ENCODE data around the gene SLC50A1. TPM values are rescaled to one million over a fixed set of nuclear protein-coding genes. Genes with fewer than 3 reads are reported as not detected.

The SLC50A1 gene, protein sequence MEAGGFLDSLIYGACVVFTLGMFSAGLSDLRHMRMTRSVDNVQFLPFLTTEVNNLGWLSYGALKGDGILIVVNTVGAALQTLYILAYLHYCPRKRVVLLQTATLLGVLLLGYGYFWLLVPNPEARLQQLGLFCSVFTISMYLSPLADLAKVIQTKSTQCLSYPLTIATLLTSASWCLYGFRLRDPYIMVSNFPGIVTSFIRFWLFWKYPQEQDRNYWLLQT
- total RNA-seq = 15.6 TPM

DNA sequence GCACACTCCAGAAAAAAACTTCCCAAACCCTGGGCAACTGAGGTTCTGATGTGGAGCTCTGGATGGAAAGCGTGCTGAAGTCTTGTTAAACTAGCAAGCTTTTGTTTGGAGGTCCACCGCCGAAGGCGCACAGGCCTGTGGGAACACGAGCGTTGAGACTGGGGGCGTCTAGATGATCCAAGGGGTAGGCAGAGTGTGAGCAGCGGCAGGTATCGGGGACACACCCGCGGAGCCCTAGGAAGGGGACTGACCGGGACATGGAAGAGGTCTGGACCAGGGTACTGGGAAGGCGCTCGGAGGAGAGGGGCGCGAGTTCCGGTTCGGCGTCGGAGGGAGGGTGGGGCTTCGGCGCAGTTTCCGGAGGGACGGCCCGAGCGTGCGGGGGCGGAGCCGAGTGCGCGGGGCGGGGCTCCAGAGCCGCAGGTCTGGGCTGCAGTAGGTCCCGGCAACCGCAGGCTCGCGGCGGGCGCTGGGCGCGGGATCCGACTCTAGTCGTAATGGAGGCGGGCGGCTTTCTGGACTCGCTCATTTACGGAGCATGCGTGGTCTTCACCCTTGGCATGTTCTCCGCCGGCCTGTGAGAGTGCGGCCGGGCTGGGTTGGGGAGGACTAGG, at the start of gene SLC50A1:
Gene SLC50A1 (plus strand): TSS at position 438 of the 614 bp plus-strand sequence. CDS start 60 bp downstream, at position 498.

DNA sequence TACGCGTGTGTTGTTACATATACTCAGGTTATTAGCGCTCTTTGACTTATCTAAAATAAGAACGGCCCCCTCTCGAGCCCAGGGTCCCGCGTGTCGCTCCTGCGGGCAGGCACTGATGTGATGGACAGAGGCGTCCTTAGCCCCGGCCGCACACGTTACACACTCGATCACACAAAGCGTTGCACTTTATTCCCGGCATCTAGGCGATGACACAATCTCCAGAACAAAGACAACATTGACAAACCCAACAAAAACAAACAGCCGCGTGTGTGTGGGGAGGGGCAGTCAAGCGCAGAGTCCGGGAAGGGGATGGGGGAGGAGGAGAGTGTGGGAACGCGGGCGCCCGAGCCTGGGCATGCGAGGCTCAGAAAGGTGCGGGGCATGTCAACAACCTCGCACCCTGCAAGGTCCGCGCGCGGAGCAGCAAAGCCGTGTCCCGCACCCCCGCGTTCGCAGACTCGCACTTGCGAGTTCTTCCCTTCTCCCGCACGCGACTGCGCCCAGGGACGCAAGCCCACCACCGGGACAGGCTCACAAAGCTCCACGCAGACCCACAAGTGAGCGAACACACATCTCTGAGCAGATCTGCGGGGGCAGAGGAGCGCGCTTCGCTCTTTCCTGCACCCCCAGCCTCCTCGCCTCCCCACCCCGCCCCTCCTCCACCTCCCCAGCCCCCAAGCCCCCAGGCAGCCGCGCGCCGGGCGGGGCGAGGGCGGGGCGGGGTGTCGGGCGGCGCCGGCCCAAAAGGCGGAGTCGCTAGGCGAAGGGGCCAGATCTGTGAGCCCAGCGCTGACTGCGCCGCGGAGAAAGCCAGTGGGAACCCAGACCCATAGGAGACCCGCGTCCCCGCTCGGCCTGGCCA, 8.3 kb upstream of the SLC50A1 start, which contains the start of gene EFNA1:
Gene EFNA1 (plus strand): TSS at position 772 of the 862 bp plus-strand sequence. CDS start 102 bp downstream, outside the sequence.

DNA sequence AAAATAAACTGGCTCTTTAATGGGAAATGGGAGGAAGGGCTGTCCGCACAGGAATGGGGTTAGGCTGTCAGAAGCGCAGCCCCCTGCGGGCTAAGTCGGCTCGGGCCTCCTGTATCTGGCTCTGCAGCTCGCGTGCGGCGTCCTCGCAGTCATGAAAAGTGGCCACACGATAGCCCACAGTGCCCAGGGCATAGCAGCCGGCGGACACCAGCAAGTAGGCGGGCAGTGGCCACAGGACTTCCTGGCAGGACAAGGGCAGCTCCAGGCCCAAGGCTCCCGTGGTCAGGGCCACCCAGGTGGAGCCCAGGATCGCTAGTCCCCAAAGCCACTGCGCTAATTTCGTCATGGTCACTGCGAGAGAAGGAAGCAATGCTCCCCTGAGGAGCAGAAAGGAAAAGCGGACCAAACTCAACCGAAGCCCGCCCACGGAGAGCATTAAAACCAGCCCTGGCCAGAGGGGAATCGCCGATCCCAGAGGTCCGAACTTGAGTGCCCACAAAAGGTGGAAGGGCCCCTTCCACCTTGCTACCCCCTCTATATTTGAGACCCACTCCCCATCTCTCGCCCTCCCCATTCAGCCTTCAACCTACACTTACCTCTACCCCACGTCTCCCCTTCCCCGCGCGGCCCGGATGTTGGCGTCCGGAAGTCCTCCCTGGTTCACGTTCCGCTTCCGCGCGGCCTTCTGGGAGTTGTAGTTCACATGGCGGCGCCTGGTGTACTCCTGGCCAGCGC, 4.4 kb downstream of the SLC50A1 start, which contains the start of gene DPM3:
Gene DPM3 (minus strand): TSS at position 637 of the 735 bp plus-strand sequence. CDS start 291 bp downstream, at position 346.

DNA sequence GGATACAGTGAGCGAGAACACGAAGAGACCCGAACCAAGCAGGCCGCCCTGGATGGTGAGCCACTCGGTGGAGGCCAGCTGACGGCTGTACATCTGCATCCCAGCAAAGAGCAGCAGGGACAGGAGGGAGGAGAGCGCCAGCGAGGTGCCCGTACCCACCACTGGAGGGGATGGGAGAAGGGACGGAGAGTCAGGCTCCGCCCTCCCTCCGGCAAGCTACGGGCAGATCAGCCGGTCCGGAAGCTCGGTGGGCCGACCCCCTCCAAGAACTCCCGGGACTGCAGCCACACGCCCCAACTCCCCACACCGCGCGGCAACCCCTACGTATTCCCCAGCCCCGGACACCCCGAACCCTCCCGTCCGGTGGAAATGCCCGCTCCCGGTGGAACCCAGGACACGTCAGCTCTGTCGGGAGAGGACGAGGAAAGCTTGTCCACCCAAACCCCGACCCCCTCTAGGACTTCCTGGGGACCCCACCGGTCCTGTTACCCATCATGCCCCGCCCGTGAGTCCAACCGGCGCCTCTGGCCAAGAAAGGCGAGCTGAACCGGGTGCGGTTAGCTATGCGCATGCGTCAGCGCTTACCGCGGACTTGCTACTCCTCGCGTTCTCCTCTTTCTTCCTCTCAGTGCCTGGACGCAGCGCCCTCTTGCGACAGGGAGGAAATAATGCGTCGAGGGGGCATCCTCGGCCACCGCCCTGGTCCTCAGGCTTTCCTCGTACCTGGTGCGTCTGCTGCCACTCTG, 37.3 kb downstream of the SLC50A1 start, which contains the start of gene KRTCAP2:
Gene KRTCAP2 (minus strand): TSS at position 573 of the 746 bp plus-strand sequence. CDS start 80 bp downstream, at position 493.

DNA sequence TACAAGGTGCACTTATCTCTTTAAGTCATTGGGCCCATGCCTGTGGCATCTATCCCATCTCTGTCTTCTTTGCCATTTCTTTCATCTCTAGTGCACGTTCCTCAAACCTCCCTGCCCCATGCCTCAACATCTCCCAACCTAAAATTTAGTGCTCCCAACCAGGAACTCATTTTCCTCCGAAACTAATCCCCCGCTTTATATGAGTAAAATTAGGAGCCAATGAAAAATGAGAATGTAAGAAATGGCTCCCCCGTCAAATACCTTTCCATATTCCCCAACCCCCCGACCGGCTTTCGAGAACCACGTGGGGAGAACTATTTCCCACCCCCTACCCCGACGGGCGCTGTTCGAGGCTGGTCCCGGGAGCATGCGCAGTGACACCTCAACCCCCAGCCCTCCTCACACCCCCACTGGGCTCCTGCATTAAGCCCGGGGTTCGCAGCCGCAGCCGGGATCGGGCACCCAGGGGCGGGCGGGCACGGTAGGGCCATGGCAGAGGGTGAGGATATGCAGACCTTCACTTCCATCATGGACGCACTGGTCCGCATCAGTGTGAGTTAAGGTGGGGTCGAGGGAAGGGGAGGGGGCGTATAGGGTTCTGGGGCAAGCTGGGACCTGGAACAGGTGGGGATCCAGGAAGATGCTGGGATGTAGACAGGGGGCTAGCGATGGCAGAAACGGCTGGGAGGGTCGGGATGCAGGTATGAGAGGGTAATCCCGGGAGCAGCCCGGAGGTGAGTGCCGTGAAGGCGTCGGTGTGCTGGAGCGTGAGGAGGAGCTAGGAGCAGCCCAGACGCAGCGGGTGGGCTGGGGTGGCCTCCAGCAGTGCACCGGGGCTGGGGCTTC, 38.0 kb downstream of the SLC50A1 start, which contains the start of gene TRIM46:
Gene TRIM46 (plus strand): TSS at position 372 of the 846 bp plus-strand sequence. CDS start 118 bp downstream, at position 490.

Other genes with a start within 250 kb of the SLC50A1 start
- 17.9 TPM for gene PMVK, start 199.1 kb upstream of the SLC50A1 start, total RNA-seq
- 118 TPM for gene PBXIP1, start 179.8 kb upstream of the SLC50A1 start, total RNA-seq
- 20.3 TPM for gene PYGO2, start 174.1 kb upstream of the SLC50A1 start, total RNA-seq
- gene SHC1, start 165.1 kb upstream of the SLC50A1 start, total RNA-seq = 58.2 TPM
- 27.9 TPM for gene CKS1B, start 161.2 kb upstream of the SLC50A1 start, total RNA-seq
- 21.3 TPM for gene FLAD1, start 152.5 kb upstream of the SLC50A1 start, total RNA-seq
- gene LENEP, start 142.3 kb upstream of the SLC50A1 start, total RNA-seq = 6.0 TPM
- gene ZBTB7B, start 133.1 kb upstream of the SLC50A1 start, total RNA-seq = 14.0 TPM
- gene DCST2, start 102.1 kb upstream of the SLC50A1 start, total RNA-seq = 0.49 TPM
- not detected for gene DCST1, start 102.0 kb upstream of the SLC50A1 start, total RNA-seq
- 49.4 TPM for gene ADAM15, start 84.5 kb upstream of the SLC50A1 start, total RNA-seq
- 2.9 TPM for gene EFNA4, start 72.1 kb upstream of the SLC50A1 start, total RNA-seq
- gene EFNA3, start 57.0 kb upstream of the SLC50A1 start, total RNA-seq = 5.8 TPM
- 26.9 TPM for gene EFNA1, start 8.0 kb upstream of the SLC50A1 start, total RNA-seq
- gene DPM3, start 4.7 kb downstream of the SLC50A1 start, total RNA-seq = 39.4 TPM
- gene KRTCAP2, start 37.5 kb downstream of the SLC50A1 start, total RNA-seq = 51.1 TPM
- 5.7 TPM for gene TRIM46, start 38.0 kb downstream of the SLC50A1 start, total RNA-seq
- 50.7 TPM for gene THBS3, start 72.0 kb downstream of the SLC50A1 start, total RNA-seq
- gene MTX1, start 72.8 kb downstream of the SLC50A1 start, total RNA-seq = 18.3 TPM
- 9.5 TPM for gene ENTREP3, start 119.6 kb downstream of the SLC50A1 start, total RNA-seq
- 33.2 TPM for gene SCAMP3, start 126.5 kb downstream of the SLC50A1 start, total RNA-seq
- 49.3 TPM for gene CLK2, start 137.7 kb downstream of the SLC50A1 start, total RNA-seq
- gene HCN3, start 141.6 kb downstream of the SLC50A1 start, total RNA-seq = 7.4 TPM
- gene PKLR, start 165.6 kb downstream of the SLC50A1 start, total RNA-seq = 1.0 TPM
- gene FDPS, start 173.0 kb downstream of the SLC50A1 start, total RNA-seq = 92.3 TPM
- gene RUSC1, start 185.0 kb downstream of the SLC50A1 start, total RNA-seq = 26.6 TPM